Renal pelvis (tissue), 4 donors: ENCODE results near the gene IGSF6. TPM values are rescaled to one million over a fixed set of nuclear protein-coding genes. Genes with fewer than 3 reads are reported as not detected.
A peak's percentile ranks its signal among the peaks of the same experiment; 100 is the strongest.
"Not testable (repeated sequence)": the region's sequence is repeated elsewhere in the genome, so short reads cannot be mapped to it uniquely, and the experiment has no call there.

Experiments
- DNase-seq: peaks from one replicate; pipeline ENCODE4 v3.0.0-alpha.2; 2013
- polyA plus RNA-seq, 3 donors: library from polyadenylated mRNA; unstranded; fragments of 120-200 nt; gene quantifications; one replicate each; pipeline ENCODE4 v1.2.1, GENCODE V29; 2013; ENCODE audit not compliant: insufficient read length in 3 of 3

The IGSF6 gene
- polyA plus RNA-seq, 3 donors, result 2.9 to 8.4 (median 7.9) TPM

DNA sequence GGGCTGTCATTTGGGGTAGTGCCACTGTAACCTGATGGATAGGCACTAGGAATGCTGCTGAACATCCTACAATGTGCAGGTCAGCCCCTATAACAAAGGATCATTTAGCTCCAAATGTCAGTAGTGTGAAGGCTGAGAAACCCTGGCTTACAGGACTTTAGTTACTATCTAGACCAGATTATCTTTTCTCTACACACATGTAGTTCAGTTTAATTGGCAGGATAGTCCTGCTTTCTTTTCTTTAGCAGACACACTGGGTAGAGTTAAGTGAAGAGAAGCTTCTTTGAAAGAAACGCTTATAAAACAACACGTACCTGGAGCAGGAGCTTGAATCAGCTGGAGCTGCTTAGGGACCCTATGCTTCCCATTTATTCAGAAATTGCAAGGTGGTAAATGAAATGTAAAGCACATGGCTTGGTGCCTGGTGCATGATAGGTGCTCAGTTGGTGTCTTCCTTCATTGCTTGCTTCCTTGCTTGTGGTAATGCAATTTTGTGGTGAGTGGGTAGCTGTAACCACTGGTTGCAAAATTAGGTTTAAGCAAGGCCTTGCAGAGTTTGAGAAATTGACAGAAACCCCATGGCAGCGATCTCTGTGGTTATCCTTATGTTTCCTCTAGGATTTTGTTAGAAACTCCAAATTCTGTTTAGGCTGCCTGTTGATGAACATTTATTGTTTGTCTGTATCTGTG is 43.6 kb downstream of the IGSF6 start:
- DNase-seq, result no peak

DNA sequence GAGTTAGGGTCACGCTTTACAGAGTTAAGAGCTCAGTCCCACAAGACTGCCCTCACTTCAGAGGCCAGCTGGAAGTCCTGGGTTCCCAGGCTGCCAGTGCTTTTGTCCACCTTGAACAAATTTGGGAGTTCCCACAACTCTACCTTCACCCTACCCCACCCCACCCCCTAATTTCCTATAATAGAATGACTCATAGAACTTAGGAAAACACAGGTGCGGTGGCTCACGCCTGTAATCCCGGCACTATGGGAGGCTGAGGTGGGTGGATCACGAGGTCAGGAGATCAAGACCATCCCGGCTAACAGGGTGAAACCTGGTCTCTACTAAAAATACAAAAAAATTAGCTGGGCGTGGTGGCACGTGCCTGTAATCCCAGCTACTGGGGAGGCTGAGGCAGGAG is 46.6 kb downstream of the IGSF6 start:
- not testable (repeated sequence) for DNase-seq

DNA sequence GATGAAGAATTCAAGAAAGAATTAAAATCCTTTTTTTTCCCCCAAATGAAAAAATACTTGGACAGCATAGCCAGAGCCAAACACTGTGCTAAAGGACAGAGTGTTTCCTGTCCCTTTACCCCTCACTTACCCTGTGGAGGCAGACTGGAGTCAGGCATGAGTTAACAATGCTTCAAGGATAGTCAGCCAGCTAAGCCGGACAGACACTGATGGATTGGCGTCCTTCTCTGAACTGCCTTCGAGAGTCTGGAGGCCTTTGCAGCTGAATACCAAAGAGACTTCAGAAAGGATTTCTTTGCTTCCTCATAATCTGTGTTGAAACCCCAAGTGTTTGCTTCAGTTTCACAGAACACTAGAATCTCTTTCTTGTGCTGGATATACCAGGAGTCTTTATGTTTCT is 48.5 kb downstream of the IGSF6 start:
- DNase-seq, result peak; percentile 34

DNA sequence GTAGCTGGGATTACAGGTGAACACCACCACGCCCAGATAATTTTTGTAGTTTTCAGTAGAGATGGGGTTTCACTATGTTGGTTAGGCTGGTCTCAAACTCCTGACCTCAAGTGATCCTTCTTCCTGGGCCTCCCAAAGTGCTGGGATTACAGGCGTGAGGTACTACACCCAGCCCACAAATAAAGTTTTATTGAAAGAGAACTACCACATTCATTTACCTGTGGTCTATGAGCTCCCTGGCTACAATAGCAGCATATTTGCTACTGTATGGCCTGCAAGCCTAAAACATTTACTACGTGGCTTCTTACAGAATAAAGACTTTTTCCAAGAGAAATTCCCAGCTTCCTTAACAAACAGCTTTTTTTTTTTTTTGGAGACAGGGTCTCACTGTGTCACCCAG is 49.6 kb downstream of the IGSF6 start:
- no peak for DNase-seq

DNA sequence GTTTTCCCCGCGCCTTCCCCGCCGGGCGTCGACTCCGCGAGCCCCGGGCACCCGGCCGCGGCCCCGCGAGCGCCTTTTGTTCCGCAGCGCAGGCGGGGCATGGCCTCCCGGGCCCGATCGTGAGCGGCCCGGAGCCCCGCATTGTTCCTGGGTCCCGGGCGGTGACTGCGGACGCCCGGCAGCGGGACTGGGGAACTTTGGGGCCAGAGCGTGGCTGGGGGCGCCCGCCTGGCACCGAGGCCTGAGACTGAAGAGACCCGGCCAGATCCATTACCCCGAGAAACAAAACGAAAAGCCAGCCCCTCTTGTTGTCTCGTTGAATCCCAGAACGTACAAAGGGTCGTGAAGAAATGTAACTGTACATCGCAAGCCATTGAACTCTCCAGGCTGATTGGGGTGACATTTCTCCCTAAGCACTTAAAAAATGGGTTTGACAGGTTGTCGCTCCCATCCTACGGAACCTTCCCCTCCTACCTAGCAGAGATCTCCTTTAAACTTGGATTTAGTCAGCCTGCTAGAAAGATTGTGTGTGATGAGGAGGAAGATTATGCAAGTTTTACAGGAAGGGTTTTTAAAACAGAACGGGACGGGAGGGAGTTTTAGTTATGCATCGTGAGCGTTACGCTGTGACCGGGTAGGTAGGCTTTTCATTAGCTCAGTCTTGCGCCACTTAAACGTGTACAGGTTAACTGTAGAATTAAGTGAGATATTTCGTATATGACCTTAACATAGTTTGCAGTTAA is 52.2 kb downstream of the IGSF6 start:
- peak; percentile 29 for DNase-seq

- peak; percentile 96 for DNase-seq
Measured at GRCh38 chr16:21599122-21600030, 53.0 kb downstream of the IGSF6 start, which contains the start of gene METTL9. TSS of gene METTL9 (plus strand) at chr16:21599577. CDS start at chr16:21599734, 157 bp downstream.

GRCh38 chr16:21598701-21599121 is 53.7 kb downstream of the IGSF6 start:
- DNase-seq, result no peak

DNA sequence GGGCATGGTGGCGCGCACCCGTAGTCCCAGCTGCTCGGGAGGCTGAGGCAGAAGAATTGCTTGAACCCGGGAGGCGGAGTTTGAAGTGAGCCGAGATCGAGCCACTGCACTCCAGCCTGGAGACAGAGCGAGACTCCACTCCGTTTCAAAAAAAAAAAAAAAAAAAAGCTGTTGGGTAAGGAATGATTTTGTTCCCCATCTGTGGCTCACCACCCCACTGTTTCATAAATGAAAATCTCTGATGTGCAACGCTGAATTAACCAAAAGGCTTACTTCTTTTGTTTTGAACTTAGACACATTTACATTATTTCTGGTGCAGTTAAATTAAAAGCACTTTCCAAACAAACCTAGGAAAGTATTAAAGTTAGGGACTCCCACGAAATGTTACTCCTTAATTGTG is 54.2 kb downstream of the IGSF6 start:
- no peak for DNase-seq

DNA sequence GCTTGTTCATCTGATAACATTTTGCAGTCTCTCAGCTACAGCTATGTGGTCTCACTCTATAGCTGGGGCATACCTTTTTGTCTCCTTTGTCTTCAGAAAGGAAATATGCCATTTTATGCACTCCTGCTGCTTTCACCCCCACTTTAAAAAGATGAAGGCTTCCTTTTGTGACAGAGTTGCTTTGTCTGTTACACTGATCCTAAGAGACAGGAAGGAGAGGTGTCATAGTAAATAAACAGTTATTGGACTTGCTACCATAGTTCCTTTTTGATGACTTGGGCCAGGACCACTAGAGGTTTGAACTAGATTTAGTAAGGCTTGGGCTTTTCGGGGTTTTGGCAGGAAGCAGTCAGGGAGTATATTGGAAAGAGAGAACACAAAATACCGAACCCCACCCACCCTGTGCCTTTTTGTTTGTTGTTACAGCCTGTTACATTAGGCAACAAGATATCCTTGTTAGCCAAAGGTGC is 54.8 kb downstream of the IGSF6 start:
- DNase-seq, result no peak

- DNase-seq, result no peak
Measured at GRCh38 chr16:21593530-21594289, 58.7 kb downstream of the IGSF6 start.

- no peak for DNase-seq
Measured at GRCh38 chr16:21592191-21592590, 60.2 kb downstream of the IGSF6 start.

DNA sequence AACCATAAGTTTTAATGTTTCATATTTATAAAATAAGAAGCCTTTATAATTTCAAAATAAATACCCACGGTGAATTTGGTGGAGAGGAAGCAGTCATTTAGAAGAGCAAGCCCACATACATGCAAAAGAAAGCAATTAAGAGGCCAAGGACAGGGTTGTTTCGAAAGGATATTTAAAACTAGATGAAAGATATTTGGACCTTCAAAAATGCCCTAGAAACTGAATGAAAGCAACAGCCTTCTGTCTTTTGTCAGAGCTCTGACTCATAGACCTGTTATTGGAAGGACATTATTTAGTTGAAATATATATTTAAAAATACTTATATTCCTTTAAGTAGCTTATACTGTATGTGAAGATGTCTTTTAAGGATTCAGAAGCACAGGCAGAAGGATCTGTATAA is 61.6 kb downstream of the IGSF6 start:
- DNase-seq, result no peak

DNA sequence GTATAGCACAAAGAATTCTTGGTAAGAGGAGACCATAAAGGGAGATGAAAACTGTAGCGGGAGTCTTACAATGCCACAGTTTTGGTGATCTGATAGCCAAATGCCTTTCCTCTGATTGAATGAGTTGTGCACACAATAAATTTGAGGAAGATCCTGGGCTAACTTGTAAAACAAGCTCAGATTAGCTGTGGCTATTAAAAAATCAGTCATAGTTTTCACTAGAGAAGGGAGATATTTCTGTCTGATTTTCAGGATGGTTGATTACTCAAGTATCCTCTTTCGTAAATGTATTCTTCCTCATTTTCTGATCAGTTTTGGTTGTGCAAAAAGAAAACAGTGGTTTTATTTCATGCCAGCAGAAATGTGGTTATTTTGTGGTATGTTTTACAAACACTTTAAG is 62.1 kb downstream of the IGSF6 start:
- no peak for DNase-seq

DNA sequence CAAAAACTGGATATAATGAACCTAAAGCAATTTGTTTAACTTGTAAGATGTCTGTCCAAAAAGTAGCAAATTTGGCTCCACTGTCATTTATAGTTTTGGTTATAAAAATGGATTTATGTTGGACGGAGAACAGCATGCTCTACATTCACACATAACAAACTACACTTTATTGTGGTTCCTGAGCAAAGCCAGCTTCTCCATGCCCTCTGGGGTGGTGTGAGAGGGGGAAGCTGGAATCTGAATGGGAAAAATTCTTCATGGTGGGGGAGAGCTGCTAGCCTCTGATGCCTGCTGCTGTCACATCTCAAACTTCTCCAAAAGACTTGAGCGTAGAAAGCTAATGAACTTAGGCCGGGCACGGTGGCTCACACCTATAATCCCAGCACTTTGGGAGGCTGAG is 62.9 kb downstream of the IGSF6 start:
- DNase-seq, result no peak

Other genes with a start within 250 kb of the IGSF6 start
- gene METTL9, start 53.0 kb downstream of the IGSF6 start, polyA plus RNA-seq, result 100 to 1,000 TPM; 227 to 256 (median 243) TPM
- gene OTOA, start 11.4 kb upstream of the IGSF6 start, polyA plus RNA-seq, result under 1 TPM; 0.09 to 0.21 (median 0.14) TPM
- gene NPIPB4, start 205.1 kb upstream of the IGSF6 start, polyA plus RNA-seq, result 100 to 1,000 TPM in 2 of 3 donors, 10 to 100 TPM in 1; 42.7 to 254 (median 201) TPM